ENCODE measurements around the gene TIMM10. TPM values are rescaled to one million over a fixed set of nuclear protein-coding genes. Genes with fewer than 3 reads are reported as not detected.

Gene TIMM10, protein sequence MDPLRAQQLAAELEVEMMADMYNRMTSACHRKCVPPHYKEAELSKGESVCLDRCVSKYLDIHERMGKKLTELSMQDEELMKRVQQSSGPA
- total RNA-seq, result 46.3 TPM
- polyA plus RNA-seq, result 49.3 TPM
- long read RNA-seq, donor 1, partial matches to known transcripts, result 0 of 1 reads
- long read RNA-seq, donor 1, other reads (novel, unspliced or antisense), result 0 of 1 reads
- long read RNA-seq, donor 2, result 0 reads
- long read RNA-seq, donor 3, transcript TIMM10-201 (3 exons, 680 nt), result major isoform, 47 of 48 reads
- long read RNA-seq, donor 3, partial matches to known transcripts, result 0 of 48 reads
- long read RNA-seq, donor 3, other reads (novel, unspliced or antisense), result 0 of 48 reads
- long read RNA-seq, donor 4, transcript TIMM10-201 (3 exons, 680 nt), result major isoform, 26 of 27 reads
- long read RNA-seq, donor 4, partial matches to known transcripts, result 0 of 27 reads
- long read RNA-seq, donor 4, other reads (novel, unspliced or antisense), result 0 of 27 reads
- long read RNA-seq, donor 5, transcript TIMM10-201 (3 exons, 680 nt), result major isoform, 51 of 59 reads
- long read RNA-seq, donor 5, partial matches to known transcripts, result 5 of 59 reads
- long read RNA-seq, donor 5, other reads (novel, unspliced or antisense), result 0 of 59 reads
- long read RNA-seq, donor 6, transcript TIMM10-201 (3 exons, 680 nt), result major isoform, 37 of 37 reads
- long read RNA-seq, donor 6, partial matches to known transcripts, result 0 of 37 reads
- long read RNA-seq, donor 6, other reads (novel, unspliced or antisense), result 0 of 37 reads
- long read RNA-seq, donor 7, transcript TIMM10-201 (3 exons, 680 nt), result major isoform, 44 of 53 reads
- long read RNA-seq, donor 7, partial matches to known transcripts, result 5 of 53 reads
- long read RNA-seq, donor 7, other reads (novel, unspliced or antisense), result 0 of 53 reads
- long read RNA-seq, donor 8, transcript TIMM10-201 (3 exons, 680 nt), result major isoform, 16 of 16 reads
- long read RNA-seq, donor 8, partial matches to known transcripts, result 0 of 16 reads
- long read RNA-seq, donor 8, other reads (novel, unspliced or antisense), result 0 of 16 reads
- long read RNA-seq, donor 9, transcript TIMM10-201 (3 exons, 680 nt), result major isoform, 23 of 24 reads
- long read RNA-seq, donor 9, partial matches to known transcripts, result 0 of 24 reads
- long read RNA-seq, donor 9, other reads (novel, unspliced or antisense), result 0 of 24 reads
- long read RNA-seq, donor 10, transcript TIMM10-201 (3 exons, 680 nt), result major isoform, 29 of 31 reads
- long read RNA-seq, donor 10, partial matches to known transcripts, result 0 of 31 reads
- long read RNA-seq, donor 10, other reads (novel, unspliced or antisense), result 0 of 31 reads

- H3K27me3 ChIP-seq (ENCODE audit: control insufficient read depth in 2 of 2, insufficient read depth in 1 of 2, low read length in 1 of 2), result no peaks in the 10 kb centered on the region
- WGBS, result under 1% methylated on average over 49 of the region's 49 CpGs
- H3K27ac ChIP-seq (ENCODE audit: low read depth in 1 of 2, low read length in 1 of 2), result peak within 1 kb of the TSS; percentile 88 to 89
- DNase-seq (ENCODE audit: low read depth in 6 of 9, low spot score in 9 of 9), result peak; percentile 87 to 99 (median 96)
- peak within 1 kb of the TSS; percentile 74 to 75 for H3K4me3 ChIP-seq (ENCODE audit: low read length in 2 of 2)
- no peaks in the 10 kb centered on the region for H3K9me3 ChIP-seq (ENCODE audit: control insufficient read depth in 2 of 2, insufficient read depth in 1 of 2, low read length in 1 of 2)
- peaks cover 12 to 17% of the 10 kb centered on the region in 2 donors for H3K4me1 ChIP-seq (ENCODE audit: control insufficient read depth in 2 of 2, insufficient read depth in 2 of 2, low read length in 2 of 2)
- H3K36me3 ChIP-seq (ENCODE audit: control insufficient read depth in 2 of 2, insufficient read depth in 2 of 2, low read length in 1 of 2), result peaks cover 4 to 11% of the 10 kb centered on the region in 2 donors
Observed at GRCh38 chr11:57530596-57531507, at the start of gene TIMM10. Gene TIMM10 (minus strand): TSS chr11:57530754. CDS start chr11:57530189, 565 bp downstream.

DNA sequence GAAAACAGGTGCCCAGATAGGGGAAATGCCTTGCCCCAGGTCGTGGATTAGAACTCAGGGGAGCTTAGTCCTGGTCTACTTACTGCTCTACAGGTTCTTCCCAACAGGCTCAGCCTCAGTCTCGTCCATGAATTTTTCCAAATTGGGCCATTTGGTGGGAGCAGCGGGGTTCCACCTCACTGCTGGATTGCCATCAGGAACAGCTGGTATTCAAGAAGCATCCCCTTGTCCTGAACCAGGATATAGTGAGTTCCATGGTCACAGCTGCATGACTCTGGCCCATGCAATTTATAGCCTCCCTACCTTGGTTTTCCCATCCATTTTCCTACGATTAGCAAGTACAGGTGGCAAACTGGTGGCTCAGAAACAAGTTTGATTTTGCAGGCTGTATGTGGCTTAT is 43.5 kb upstream of the TIMM10 start:
- no peaks in the 10 kb centered on the region for H3K9me3 ChIP-seq (ENCODE audit: control insufficient read depth in 2 of 2, insufficient read depth in 1 of 2, low read length in 1 of 2)
- no peaks in the 10 kb centered on the region for H3K27me3 ChIP-seq (ENCODE audit: control insufficient read depth in 2 of 2, insufficient read depth in 1 of 2, low read length in 1 of 2)
- no peaks in the 10 kb centered on the region for H3K36me3 ChIP-seq (ENCODE audit: control insufficient read depth in 2 of 2, insufficient read depth in 2 of 2, low read length in 1 of 2)
- H3K27ac ChIP-seq (ENCODE audit: low read depth in 1 of 2, low read length in 1 of 2), result no peak overlapping the region
- WGBS, result 86% methylated on average over 4 of the region's 4 CpGs
- no peak overlapping the region for H3K4me3 ChIP-seq (ENCODE audit: low read length in 2 of 2)
- no peak for DNase-seq (ENCODE audit: low read depth in 6 of 9, low spot score in 9 of 9)
- peaks cover 2 to 11% of the 10 kb centered on the region in 2 donors for H3K4me1 ChIP-seq (ENCODE audit: control insufficient read depth in 2 of 2, insufficient read depth in 2 of 2, low read length in 2 of 2)

DNA sequence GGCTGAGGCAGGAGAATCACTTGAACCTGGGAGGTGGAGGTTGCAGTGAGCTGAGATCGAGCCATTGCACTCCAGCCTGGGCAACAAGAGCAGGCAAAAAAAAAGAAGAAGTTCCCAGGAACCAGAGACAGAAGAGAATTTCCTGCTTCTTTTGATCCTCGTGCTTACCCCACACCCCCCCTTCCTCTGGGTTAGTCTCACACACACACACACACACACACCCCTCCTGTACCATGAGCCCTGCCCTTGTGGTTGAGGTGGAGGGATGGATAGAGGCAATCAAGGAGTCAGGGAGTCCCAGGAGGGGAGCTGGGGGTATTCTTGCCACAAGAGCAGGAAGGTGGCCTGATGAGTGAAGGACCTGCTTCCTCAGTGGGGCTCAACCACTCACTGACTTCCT is 41.1 kb upstream of the TIMM10 start:
- Histone ChIP-seq H3K27me3 (ENCODE audit: control insufficient read depth in 2 of 2, insufficient read depth in 1 of 2, low read length in 1 of 2) (no peaks in the 10 kb centered on the region), H3K9me3 (ENCODE audit: control insufficient read depth in 2 of 2, insufficient read depth in 1 of 2, low read length in 1 of 2) (peaks cover 0 to 3% of the 10 kb centered on the region in 2 donors), H3K4me1 (ENCODE audit: control insufficient read depth in 2 of 2, insufficient read depth in 2 of 2, low read length in 2 of 2) (peaks cover 6 to 20% of the 10 kb centered on the region in 2 donors), H3K4me3 (ENCODE audit: low read length in 2 of 2) (no peak overlapping the region), H3K36me3 (ENCODE audit: control insufficient read depth in 2 of 2, insufficient read depth in 2 of 2, low read length in 1 of 2) (no peaks in the 10 kb centered on the region), H3K27ac (ENCODE audit: low read depth in 1 of 2, low read length in 1 of 2) (no peak overlapping the region)
- DNase-seq (ENCODE audit: low read depth in 6 of 9, low spot score in 9 of 9), result peak in 2 of 9 donors; percentile 21 to 32
- 4% methylated on average over 2 of the region's 2 CpGs for WGBS

DNA sequence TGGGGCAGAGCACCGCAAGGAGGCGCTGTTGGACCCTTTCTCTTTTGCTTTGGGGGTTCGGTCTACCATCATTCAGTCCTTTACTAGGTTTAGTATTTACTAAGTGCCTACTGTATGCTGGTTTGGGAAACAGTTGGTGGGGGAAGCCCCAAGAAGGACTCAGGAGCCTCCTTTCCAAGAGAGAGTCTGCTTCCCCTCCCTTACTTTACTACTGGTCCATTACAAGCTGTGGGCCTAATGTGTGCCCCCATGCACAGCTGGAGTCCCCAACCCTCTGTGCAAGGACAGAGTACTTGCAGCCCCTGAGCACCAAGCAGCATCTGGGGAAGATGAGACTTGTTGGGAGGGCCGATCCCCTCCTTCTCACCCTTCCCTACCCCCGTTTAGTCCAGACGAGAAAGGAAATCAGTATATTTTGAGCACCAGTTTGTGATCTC is 37.8 kb upstream of the TIMM10 start:
- Histone ChIP-seq H3K4me1 (ENCODE audit: control insufficient read depth in 2 of 2, insufficient read depth in 2 of 2, low read length in 2 of 2) (peaks cover 8 to 34% of the 10 kb centered on the region in 2 donors), H3K4me3 (ENCODE audit: low read length in 2 of 2) (peak overlapping the region; percentile 76 to 99), H3K9me3 (ENCODE audit: control insufficient read depth in 2 of 2, insufficient read depth in 1 of 2, low read length in 1 of 2) (peaks cover 0 to 3% of the 10 kb centered on the region in 2 donors), H3K27ac (ENCODE audit: low read depth in 1 of 2, low read length in 1 of 2) (peak overlapping the region; percentile 95 to 98), H3K27me3 (ENCODE audit: control insufficient read depth in 2 of 2, insufficient read depth in 1 of 2, low read length in 1 of 2) (no peaks in the 10 kb centered on the region), H3K36me3 (ENCODE audit: control insufficient read depth in 2 of 2, insufficient read depth in 2 of 2, low read length in 1 of 2) (no peaks in the 10 kb centered on the region)
- WGBS, result 28% methylated on average over 6 of the region's 6 CpGs
- DNase-seq (ENCODE audit: low read depth in 6 of 9, low spot score in 9 of 9), result peak in 7 of 9 donors; percentile 73 to 93 (median 89)

DNA sequence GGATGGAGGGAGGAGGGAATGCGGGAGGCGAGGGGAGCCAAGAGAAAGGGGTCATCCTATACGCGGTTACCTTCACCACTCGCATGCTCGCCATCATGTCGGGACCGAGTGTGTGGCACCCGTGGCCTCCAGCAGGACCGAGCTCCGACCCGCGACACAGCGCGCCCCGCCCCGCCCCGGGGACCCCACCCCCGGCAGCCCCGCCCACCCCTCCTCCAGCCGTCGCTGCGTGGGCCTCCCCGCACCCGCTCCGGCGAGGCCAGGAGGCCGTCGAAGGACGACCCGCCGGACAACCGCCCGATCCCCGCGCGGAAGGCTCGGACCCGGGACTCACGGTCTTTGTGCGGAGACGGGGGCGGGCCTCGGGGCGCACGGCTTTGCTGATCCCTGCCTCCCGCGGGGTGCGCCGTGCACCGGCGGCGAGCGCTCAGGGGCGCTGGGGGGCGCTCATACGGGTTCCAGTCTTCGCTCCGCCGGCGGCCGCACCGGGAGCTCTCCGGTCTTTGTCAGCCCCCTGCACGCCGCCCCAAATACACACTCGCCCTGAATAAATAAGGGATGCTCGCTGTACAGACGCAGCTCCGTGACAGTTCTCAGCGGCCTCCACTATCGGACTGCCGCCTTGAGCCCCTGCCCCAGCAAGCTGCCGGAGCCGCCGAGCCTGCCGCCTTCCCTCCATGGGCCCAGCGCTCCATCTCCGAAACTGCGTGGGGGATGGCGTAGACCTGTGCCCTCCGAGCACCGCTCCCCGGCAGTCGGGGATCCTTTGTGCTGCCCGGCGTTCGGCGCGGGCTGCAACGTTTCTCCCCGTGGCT is 37.2 kb upstream of the TIMM10 start, which contains the start of gene UBE2L6:
UBE2L6 (minus strand) TSS at position 158 of the 815 bp plus-strand sequence; CDS start at position 97, 61 bp downstream.
- peak within 1 kb of the TSS; percentile 76 to 99 for H3K4me3 ChIP-seq (ENCODE audit: low read length in 2 of 2)
- peak within 1 kb of the TSS; percentile 95 to 98 for H3K27ac ChIP-seq (ENCODE audit: low read depth in 1 of 2, low read length in 1 of 2)
- no peaks in the 10 kb centered on the region for H3K36me3 ChIP-seq (ENCODE audit: control insufficient read depth in 2 of 2, insufficient read depth in 2 of 2, low read length in 1 of 2)
- H3K4me1 ChIP-seq (ENCODE audit: control insufficient read depth in 2 of 2, insufficient read depth in 2 of 2, low read length in 2 of 2), result peaks cover 8 to 34% of the 10 kb centered on the region in 2 donors
- no peaks in the 10 kb centered on the region for H3K27me3 ChIP-seq (ENCODE audit: control insufficient read depth in 2 of 2, insufficient read depth in 1 of 2, low read length in 1 of 2)
- DNase-seq (ENCODE audit: low read depth in 6 of 9, low spot score in 9 of 9), result peak in 8 of 9 donors; percentile 50 to 87 (median 70)
- H3K9me3 ChIP-seq (ENCODE audit: control insufficient read depth in 2 of 2, insufficient read depth in 1 of 2, low read length in 1 of 2), result peaks cover 0 to 3% of the 10 kb centered on the region in 2 donors
- WGBS, result under 1% methylated on average over 92 of the region's 92 CpGs

DNA sequence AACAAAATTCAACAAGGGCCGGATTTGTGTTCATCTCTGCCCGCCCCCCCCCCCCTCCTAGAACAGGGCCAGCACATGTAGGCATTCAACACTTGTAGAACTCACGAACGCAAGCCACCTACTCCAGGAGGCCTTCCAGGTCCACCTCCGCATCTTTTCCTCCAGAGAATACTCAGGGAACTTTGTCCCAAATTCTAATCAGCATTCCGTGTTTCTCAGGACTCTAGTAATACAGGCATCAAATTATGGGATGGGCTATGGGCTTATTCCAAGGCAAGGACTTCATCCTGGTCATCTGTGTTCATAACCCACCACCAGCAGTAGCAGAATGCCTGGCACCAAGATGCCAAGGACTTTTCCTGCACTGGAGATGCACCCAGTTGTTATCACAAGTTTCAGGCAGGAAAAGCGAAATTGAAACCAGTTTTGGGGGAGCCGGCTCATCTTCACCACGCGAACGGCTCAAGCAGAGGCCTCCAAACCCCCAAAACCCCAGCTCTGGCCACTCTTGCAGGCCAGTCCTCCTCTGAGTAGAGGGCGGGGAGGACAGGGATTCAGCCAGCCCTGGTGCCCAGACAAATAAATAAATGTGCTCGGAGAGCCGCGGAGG is 36.5 kb upstream of the TIMM10 start:
- WGBS, result 4% methylated on average over 15 of the region's 15 CpGs
- Histone ChIP-seq H3K4me1 (ENCODE audit: control insufficient read depth in 2 of 2, insufficient read depth in 2 of 2, low read length in 2 of 2) (peaks cover 8 to 34% of the 10 kb centered on the region in 2 donors), H3K4me3 (ENCODE audit: low read length in 2 of 2) (peak overlapping the region; percentile 76 to 99), H3K36me3 (ENCODE audit: control insufficient read depth in 2 of 2, insufficient read depth in 2 of 2, low read length in 1 of 2) (peaks cover 0 to 2% of the 10 kb centered on the region in 2 donors), H3K27me3 (ENCODE audit: control insufficient read depth in 2 of 2, insufficient read depth in 1 of 2, low read length in 1 of 2) (no peaks in the 10 kb centered on the region), H3K27ac (ENCODE audit: low read depth in 1 of 2, low read length in 1 of 2) (peak overlapping the region; percentile 79 to 89), H3K9me3 (ENCODE audit: control insufficient read depth in 2 of 2, insufficient read depth in 1 of 2, low read length in 1 of 2) (peaks cover 0 to 3% of the 10 kb centered on the region in 2 donors)
- DNase-seq (ENCODE audit: low read depth in 6 of 9, low spot score in 9 of 9), result peak in 8 of 9 donors; percentile 30 to 74 (median 40)
